HCT116 (cell line): ENCODE results near the gene GDE1. TPM values are rescaled to one million over a fixed set of nuclear protein-coding genes. Genes with fewer than 3 reads are reported as not detected.

Source experiments
- ATAC-seq: fragments of 200-7000 bp; cut with Tn5 transposase; 2 replicates; pipeline ENCODE4 v1.9.1; 2020; ENCODE audit warnings: mild to moderate bottlenecking, moderate library complexity
- BruUV-seq: library from RNA; stranded (reverse); fragments of 400-500 nt; replicated peaks from 2 replicates; lab custom pipeline; 2021; lab: Mats Ljungman, UMichigan
- CTCF ChIA-PET: fragments of 300-600 bp; sonication (Branson Sonifier 250); formaldehyde crosslinking; loops from one replicate; lab custom pipeline; 2021; ENCODE audit warnings: antibody characterized with exemption; lab: Charles Lee
- POLR2A ChIA-PET: fragments of 300-600, 350-600 bp; sonication (Branson Sonifier 250); formaldehyde crosslinking; loops from one replicate; lab custom pipeline; 2021; ENCODE audit warnings: antibody characterized with exemption; lab: Charles Lee
- RAD21 ChIA-PET, 2 experiments: fragments of 300-600 bp; sonication (Branson Sonifier 250); formaldehyde crosslinking; loops; one replicate each; lab custom pipeline; 2023; ENCODE audit warnings: low total read pairs in 2 of 2; ENCODE audit not compliant: uncharacterized antibody in 2 of 2, unreplicated experiment in 2 of 2, low non-redundant PET in 1 of 2; lab: Charles Lee
- DNase-seq: peaks from one replicate; pipeline ENCODE4 v3.0.0-alpha.2; 2010; ENCODE audit warnings: low read depth, low spot score
- H2AFZ ChIP-seq: fragments of 200-600 bp; shearing (Covaris generic), sonication (generic); 2 replicates; pipeline ENCODE4 v1.6.1; 2017; ENCODE audit warnings: low read depth, mixed run types, mixed read lengths, antibody characterized with exemption, low read length; ENCODE audit not compliant: poor library complexity, severe bottlenecking
- H3K27ac ChIP-seq: 2 replicates; pipeline ENCODE4 v1.5.1; 2012; ENCODE audit warnings: low read depth, low read length
- H3K27me3 ChIP-seq: fragments of 200-600 bp; sonication (generic); 2 replicates; pipeline ENCODE4 v1.6.1; 2016; ENCODE audit warnings: mixed run types, low read length, mixed read lengths; ENCODE audit not compliant: insufficient read depth
- H3K36me3 ChIP-seq, 2 experiments: fragments of 200-500 bp in 1 of 2; fragments of 200-600 bp in 1 of 2; sonication (Bioruptor generic) in 1 of 2; sonication (generic) in 1 of 2; 2 replicates each; pipeline versions ENCODE4 v1.5.1 to v1.6.1; 2014 to 2016; ENCODE audit warnings: low read length in 2 of 2, inconsistent platforms in 1 of 2, mixed read lengths in 1 of 2, mixed run types in 1 of 2; ENCODE audit not compliant: insufficient read depth in 2 of 2, control insufficient read depth in 1 of 2
- H3K4me1 ChIP-seq, 2 experiments: fragments of 200-600 bp in 1 of 2; sonication (generic) in 1 of 2; 2 replicates each; pipeline versions ENCODE4 v1.5.1 to v1.6.1; 2012 to 2017; ENCODE audit warnings: low read length in 2 of 2, inconsistent platforms in 1 of 2, mild to moderate bottlenecking in 1 of 2, mixed read lengths in 1 of 2, mixed run types in 1 of 2, moderate library complexity in 1 of 2; ENCODE audit not compliant: insufficient read depth in 2 of 2, control insufficient read depth in 1 of 2
- H3K4me2 ChIP-seq: fragments of 200-600 bp; sonication (generic); 2 replicates; pipeline ENCODE4 v1.6.1; 2017; ENCODE audit warnings: mixed run types, low read length, mixed read lengths
- H3K4me3 ChIP-seq, 2 experiments: fragments of 200-600 bp in 1 of 2; sonication (generic) in 1 of 2; replicated peaks in 1 of 2; 2 replicates each; pipeline ENCODE4 v1.5.1; 2011 to 2016; ENCODE audit warnings: low read length in 2 of 2, control low read depth in 1 of 2, low read depth in 1 of 2, mild to moderate bottlenecking in 1 of 2, mixed read lengths in 1 of 2, mixed run types in 1 of 2
- H3K79me2 ChIP-seq: fragments of 200-600 bp; sonication (generic); 2 replicates; pipeline ENCODE4 v1.6.1; 2017; ENCODE audit warnings: mild to moderate bottlenecking, mixed run types, low read length, moderate library complexity, mixed read lengths; ENCODE audit not compliant: insufficient read depth
- H3K9ac ChIP-seq: fragments of 200-600 bp; sonication (generic); 2 replicates; pipeline ENCODE4 v1.6.1; 2016; ENCODE audit warnings: low read length, mixed read lengths
- H3K9me2 ChIP-seq: fragments of 200-600 bp; sonication (generic), shearing (Covaris generic); 2 replicates; pipeline ENCODE4 v1.6.1; 2017; ENCODE audit warnings: mixed run types, mild to moderate bottlenecking, moderate library complexity; ENCODE audit not compliant: insufficient read depth
- H3K9me3 ChIP-seq, 2 experiments: fragments of 200-500 bp in 1 of 2; fragments of 200-600 bp in 1 of 2; sonication (Bioruptor generic) in 1 of 2; sonication (generic) in 1 of 2; 2 replicates each; pipeline ENCODE4 v1.6.1; 2014 to 2017; ENCODE audit warnings: low read length in 2 of 2, mixed read lengths in 2 of 2, inconsistent platforms in 1 of 2, low read depth in 1 of 2, mild to moderate bottlenecking in 1 of 2, mixed run types in 1 of 2, moderate library complexity in 1 of 2; ENCODE audit not compliant: control insufficient read depth in 1 of 2, insufficient read depth in 1 of 2
- H4K20me1 ChIP-seq: fragments of 200-600 bp; sonication (generic), shearing (Covaris generic); 2 replicates; pipeline ENCODE4 v1.6.1; 2017; ENCODE audit warnings: mixed run types, mild to moderate bottlenecking, moderate library complexity; ENCODE audit not compliant: insufficient read depth
- CEBPB ChIP-seq: IDR thresholded peaks from 2 replicates; pipeline ENCODE4 v1.6.1; 2012; ENCODE audit warnings: low read depth
- ELF1 ChIP-seq: IDR thresholded peaks from 2 replicates; pipeline ENCODE4 v1.6.1; 2012; ENCODE audit warnings: low read depth, borderline replicate concordance
- EZH2 ChIP-seq: fragments of 200-600 bp; sonication (generic); IDR thresholded peaks from 2 replicates; pipeline ENCODE4 v1.6.1; 2017; ENCODE audit warnings: antibody characterized with exemption, mixed run types
- EZH2phosphoT487 ChIP-seq: fragments of 200-600 bp; IDR thresholded peaks from 2 replicates; pipeline ENCODE4 v1.6.1; 2018; ENCODE audit warnings: antibody characterized with exemption, borderline replicate concordance
- JUND ChIP-seq: IDR thresholded peaks from 2 replicates; pipeline ENCODE4 v1.6.1; 2012
- POLR2A ChIP-seq: IDR thresholded peaks from 2 replicates; pipeline ENCODE4 v1.7.0; 2011; ENCODE audit warnings: borderline replicate concordance; ENCODE audit not compliant: insufficient read depth, insufficient read length; ENCODE audit errors: extremely low read depth
- POLR2AphosphoS5 ChIP-seq: IDR thresholded peaks from 2 replicates; pipeline ENCODE4 v1.6.1; 2011; ENCODE audit warnings: mild to moderate bottlenecking, low read depth, low read length, moderate library complexity
- SP1 ChIP-seq: IDR thresholded peaks from 2 replicates; pipeline ENCODE4 v1.6.1; 2012; ENCODE audit warnings: low read depth
- YY1 ChIP-seq: IDR thresholded peaks from 2 replicates; pipeline ENCODE4 v1.6.1; 2011; ENCODE audit warnings: low read length, low read depth, moderate library complexity, mild to moderate bottlenecking; ENCODE audit not compliant: insufficient replicate concordance; ENCODE audit errors: extremely low read depth
- ZFX ChIP-seq: fragments of 450-650 bp; IDR thresholded peaks from 2 replicates; pipeline ENCODE4 v1.6.1; 2017
- ZNF274 ChIP-seq: fragments of 200-500 bp; sonication (Bioruptor generic); IDR thresholded peaks from 2 replicates; pipeline ENCODE4 v1.6.1; 2014; ENCODE audit warnings: mild to moderate bottlenecking, low read depth, low read length, inconsistent platforms
- intact Hi-C: fragments of 100-400 bp; cut with micrococcal nuclease; formaldehyde crosslinking; loops from 2 replicates; pipeline ENCODE4 v1.10.0; 2022
- total RNA-seq: library from RNA; stranded (reverse); gene quantifications from one replicate; pipeline ENCODE4 v1.2.1, GENCODE V29; 2021; ENCODE audit not compliant: unreplicated experiment
- TF ChIP-seq, protein P1 (sequence below): IDR thresholded peaks from 2 replicates; pipeline ENCODE4 v1.6.1; 2012
- TF ChIP-seq, protein P2 (sequence below), 3 experiments: fragments of 200-600 bp in 1 of 3; sonication (generic) in 1 of 3; IDR thresholded peaks in 2 of 3; conservative IDR thresholded peaks in 1 of 3; 2 replicates each; pipeline ENCODE4 v1.5.1; 2012 to 2017; ENCODE audit warnings: low read depth in 2 of 3, low read length in 2 of 3, antibody characterized with exemption in 1 of 3, borderline replicate concordance in 1 of 3, control low read depth in 1 of 3, mild to moderate bottlenecking in 1 of 3, mixed read lengths in 1 of 3, mixed run types in 1 of 3, moderate library complexity in 1 of 3; ENCODE audit not compliant: insufficient read depth in 1 of 3

The GDE1 gene
- total RNA-seq, 1 experiment from 2014 or later = 47.1 TPM

- no peaks in the 10 kb centered on the region for H3K9me2 ChIP-seq
- H3K79me2 ChIP-seq = no peaks in the 10 kb centered on the region
- no peaks in the 10 kb centered on the region for H3K9me3 ChIP-seq
- ATAC-seq (no peak), DNase-seq (no peak)
- intact Hi-C loops = no loop called here
- no TSS peak for BruUV-seq
- H2AFZ ChIP-seq = no peak overlapping the region
- ChIA-PET CTCF (no interaction called here), POLR2A (no interaction called here), RAD21 (no interaction called here)
- no peak overlapping the region for H3K27ac ChIP-seq
- no peaks in the 10 kb centered on the region for H3K27me3 ChIP-seq
- peaks cover 0 to 13% of the 10 kb centered on the region in 2 experiments; a peak in 1 of 4 replicates for H3K36me3 ChIP-seq
- TF ChIP-seq EZH2 (no peak), POLR2AphosphoS5 (no peak), POLR2A (no peak), CEBPB (no peak), JUND (no peak)
- no peak overlapping the region for H3K9ac ChIP-seq
- no peak overlapping the region for H3K4me2 ChIP-seq
- H3K4me3 ChIP-seq = no peak overlapping the region
- H4K20me1 ChIP-seq = no peaks in the 10 kb centered on the region
- H3K4me1 ChIP-seq = peaks cover 22 to 49% of the 10 kb centered on the region in 2 experiments
Measured at GRCh38 chr16:19484096-19484495, 37.8 kb downstream of the GDE1 start.

DNA sequence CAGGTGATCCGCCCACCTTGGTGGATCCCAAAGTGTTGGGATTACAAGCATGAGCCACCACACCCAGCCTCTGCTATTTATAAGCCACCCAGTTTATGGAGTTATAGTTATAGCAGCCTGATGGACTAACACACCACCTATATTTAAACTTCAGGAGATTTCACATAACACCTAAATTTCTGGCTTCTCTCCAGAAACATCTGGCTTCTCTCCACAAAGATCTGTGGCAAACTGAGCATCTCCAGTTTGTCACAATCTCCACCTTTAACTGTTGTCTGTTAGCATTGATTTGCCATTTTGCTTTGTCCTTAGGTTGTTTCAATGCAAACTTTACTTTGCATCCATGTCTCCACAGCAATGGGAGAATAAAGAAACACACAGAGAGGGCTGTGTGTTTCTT is 39.6 kb downstream of the GDE1 start:
- RAD21 ChIA-PET = no interaction called here
- Histone ChIP-seq H3K9me2 (no peaks in the 10 kb centered on the region), H2AFZ (no peak overlapping the region), H3K36me3 (peaks cover 0 to 13% of the 10 kb centered on the region in 2 experiments; a peak in 1 of 4 replicates), H3K27ac (no peak overlapping the region), H3K9ac (no peak overlapping the region)
- CTCF ChIA-PET = no interaction called here
- ATAC-seq = no peak
- no TSS peak for BruUV-seq
- no peak for TF ChIP-seq EZH2phosphoT487
- TF ChIP-seq POLR2AphosphoS5 = no peak
- no peak for TF ChIP-seq CEBPB
- TF ChIP-seq, protein P1, sequence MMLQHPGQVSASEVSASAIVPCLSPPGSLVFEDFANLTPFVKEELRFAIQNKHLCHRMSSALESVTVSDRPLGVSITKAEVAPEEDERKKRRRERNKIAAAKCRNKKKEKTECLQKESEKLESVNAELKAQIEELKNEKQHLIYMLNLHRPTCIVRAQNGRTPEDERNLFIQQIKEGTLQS = no peak
- TF ChIP-seq POLR2A = no peak
- TF ChIP-seq YY1 = no peak
- no peak for TF ChIP-seq ZFX
- TF ChIP-seq, protein P2, sequence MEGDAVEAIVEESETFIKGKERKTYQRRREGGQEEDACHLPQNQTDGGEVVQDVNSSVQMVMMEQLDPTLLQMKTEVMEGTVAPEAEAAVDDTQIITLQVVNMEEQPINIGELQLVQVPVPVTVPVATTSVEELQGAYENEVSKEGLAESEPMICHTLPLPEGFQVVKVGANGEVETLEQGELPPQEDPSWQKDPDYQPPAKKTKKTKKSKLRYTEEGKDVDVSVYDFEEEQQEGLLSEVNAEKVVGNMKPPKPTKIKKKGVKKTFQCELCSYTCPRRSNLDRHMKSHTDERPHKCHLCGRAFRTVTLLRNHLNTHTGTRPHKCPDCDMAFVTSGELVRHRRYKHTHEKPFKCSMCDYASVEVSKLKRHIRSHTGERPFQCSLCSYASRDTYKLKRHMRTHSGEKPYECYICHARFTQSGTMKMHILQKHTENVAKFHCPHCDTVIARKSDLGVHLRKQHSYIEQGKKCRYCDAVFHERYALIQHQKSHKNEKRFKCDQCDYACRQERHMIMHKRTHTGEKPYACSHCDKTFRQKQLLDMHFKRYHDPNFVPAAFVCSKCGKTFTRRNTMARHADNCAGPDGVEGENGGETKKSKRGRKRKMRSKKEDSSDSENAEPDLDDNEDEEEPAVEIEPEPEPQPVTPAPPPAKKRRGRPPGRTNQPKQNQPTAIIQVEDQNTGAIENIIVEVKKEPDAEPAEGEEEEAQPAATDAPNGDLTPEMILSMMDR (IDR thresholded peaks at IDR 0.05 in 2 of 3, conservative IDR thresholded peaks at IDR 0.05 in 1 of 3; ENCODE audit: borderline replicate concordance in 1 of 3, insufficient read depth in 1 of 3, low read depth in 2 of 3, low read length in 2 of 3) = no peak
- no peak for TF ChIP-seq SP1
- no peak for TF ChIP-seq ELF1
- TF ChIP-seq ZNF274 = no peak
- TF ChIP-seq, all 23 proteins: peak for 0
- Histone ChIP-seq H3K27me3 (no peaks in the 10 kb centered on the region), H3K4me3 (no peak overlapping the region), H3K79me2 (no peaks in the 10 kb centered on the region), H3K9me3 (no peaks in the 10 kb centered on the region), H3K4me1 (peaks cover 22 to 43% of the 10 kb centered on the region in 2 experiments), H4K20me1 (no peaks in the 10 kb centered on the region), H3K4me2 (no peak overlapping the region)
- POLR2A ChIA-PET = no interaction called here
- no peak for DNase-seq
- intact Hi-C loops = no loop called here
